Choroid plexus epithelial cell (primary cell): ENCODE results near the gene LPCAT3.

Source experiments
- DNase-seq: peaks from one replicate; pipeline ENCODE4 v3.0.0-alpha.2; 2010; ENCODE audit warnings: low read depth
- H3K4me3 ChIP-seq: 2 replicates; pipeline ENCODE4 v1.5.1; 2011; ENCODE audit warnings: low read depth, mild to moderate bottlenecking, control low read depth, low read length, moderate library complexity
- CTCF ChIP-seq: conservative IDR thresholded peaks from 2 replicates; pipeline ENCODE4 v1.5.1; 2011; ENCODE audit warnings: low read depth, mild to moderate bottlenecking, control low read depth, inconsistent platforms, low read length, moderate library complexity

LPCAT3 gene

GRCh38 chr12:6942331-6942665 is 76.0 kb downstream of the LPCAT3 start:
- no peak for TF ChIP-seq CTCF
- no peak overlapping the region for H3K4me3 ChIP-seq
- no peak for DNase-seq

DNA sequence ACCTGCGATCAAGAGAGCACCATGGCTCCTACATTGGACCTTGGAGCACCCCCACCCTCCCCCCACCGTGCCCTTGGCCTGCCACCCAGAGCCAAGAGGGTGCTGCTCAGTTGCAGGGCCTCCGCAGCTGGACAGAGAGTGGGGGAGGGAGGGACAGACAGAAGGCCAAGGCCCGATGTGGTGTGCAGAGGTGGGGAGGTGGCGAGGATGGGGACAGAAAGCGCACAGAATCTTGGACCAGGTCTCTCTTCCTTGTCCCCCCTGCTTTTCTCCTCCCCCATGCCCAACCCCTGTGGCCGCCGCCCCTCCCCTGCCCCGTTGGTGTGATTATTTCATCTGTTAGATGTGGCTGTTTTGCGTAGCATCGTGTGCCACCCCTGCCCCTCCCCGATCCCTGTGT is 76.5 kb downstream of the LPCAT3 start:
- DNase-seq = no peak
- no peak for TF ChIP-seq CTCF
- H3K4me3 ChIP-seq = no peak overlapping the region

DNA sequence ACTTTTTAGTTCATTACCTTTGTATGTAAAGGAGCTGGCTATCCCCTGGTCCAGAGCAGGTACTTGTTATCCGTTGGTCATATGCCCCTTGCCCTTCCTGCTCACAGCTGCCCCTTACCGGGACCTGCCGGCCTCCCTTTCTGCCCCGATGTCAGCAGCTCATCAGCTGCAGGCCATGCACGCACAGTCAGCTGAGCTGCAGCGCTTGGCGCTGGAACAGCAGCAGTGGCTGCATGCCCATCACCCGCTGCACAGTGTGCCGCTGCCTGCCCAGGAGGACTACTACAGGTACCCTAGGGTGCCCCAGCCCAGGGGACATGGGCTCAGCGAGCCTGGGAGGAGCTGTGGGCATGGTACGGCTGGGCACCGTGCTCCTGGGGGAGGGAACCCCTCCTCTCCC is 77.0 kb downstream of the LPCAT3 start:
- no peak for DNase-seq
- H3K4me3 ChIP-seq = no peak overlapping the region
- no peak for TF ChIP-seq CTCF

DNA sequence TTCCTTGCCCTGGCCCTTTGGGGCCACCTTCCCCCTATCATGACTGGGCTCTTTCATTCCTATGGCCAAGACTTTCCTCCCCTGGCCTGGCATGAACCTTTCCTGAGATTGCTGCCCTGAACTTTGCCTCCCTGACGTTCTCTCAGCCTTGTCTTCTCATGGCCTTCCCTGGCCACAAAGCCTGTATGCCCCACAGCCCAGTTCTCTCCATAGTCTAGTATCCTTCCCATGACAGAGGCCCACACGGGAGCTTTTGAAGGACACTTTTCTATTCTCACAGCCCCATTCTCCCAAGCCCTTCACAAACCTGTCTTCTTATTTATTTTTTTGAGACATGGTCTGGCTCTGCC is 79.1 kb downstream of the LPCAT3 start:
- no peak overlapping the region for H3K4me3 ChIP-seq
- no peak for DNase-seq

GRCh38 chr12:6938353-6939190 is 79.7 kb downstream of the LPCAT3 start:
- no peak for DNase-seq
- H3K4me3 ChIP-seq = peak overlapping the region; percentile 74

More for the DNA sequence above, 79.1 kb downstream of the LPCAT3 start:
- TF ChIP-seq CTCF = no peak

DNA sequence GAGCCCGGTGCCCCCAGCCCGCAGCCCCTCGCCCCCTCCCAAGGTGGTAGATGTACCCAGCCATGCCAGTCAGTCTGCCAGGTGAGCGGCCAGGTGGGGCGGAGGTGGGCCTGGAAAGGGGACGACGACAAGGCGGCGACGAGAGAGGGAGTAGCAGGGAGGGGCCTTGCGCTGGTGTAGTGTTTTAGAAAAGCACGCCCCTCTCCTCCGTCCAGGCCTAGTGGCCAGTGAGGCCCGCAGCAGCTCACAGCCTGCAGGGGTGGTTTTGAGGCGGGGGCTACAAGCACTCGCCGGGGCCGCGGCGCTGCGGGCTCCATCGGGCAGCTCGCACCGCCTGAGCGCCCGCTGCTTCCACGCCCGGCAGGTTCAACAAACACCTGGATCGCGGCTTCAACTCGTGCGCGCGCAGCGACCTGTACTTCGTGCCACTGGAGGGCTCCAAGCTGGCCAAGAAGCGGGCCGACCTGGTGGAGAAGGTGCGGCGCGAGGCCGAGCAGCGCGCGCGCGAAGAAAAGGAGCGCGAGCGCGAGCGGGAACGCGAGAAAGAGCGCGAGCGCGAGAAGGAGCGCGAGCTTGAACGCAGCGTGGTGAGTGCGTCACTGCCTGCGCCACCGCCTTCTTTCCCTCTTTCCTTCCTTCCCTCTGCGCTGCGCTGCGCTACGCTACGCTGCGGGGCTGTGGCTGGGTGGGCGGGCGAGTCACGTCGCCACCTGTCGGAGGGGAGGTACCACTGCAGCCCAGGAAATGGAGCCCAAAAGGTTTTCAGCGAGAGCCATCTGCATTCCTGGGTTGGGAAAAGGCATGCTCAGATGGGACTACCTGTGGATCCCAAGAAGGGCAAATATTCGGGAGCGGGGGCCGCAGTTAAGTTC is 80.6 kb downstream of the LPCAT3 start:
- peak; percentile 91 for TF ChIP-seq CTCF
- H3K4me3 ChIP-seq = peak overlapping the region; percentile 74
- peak; percentile 96 for DNase-seq

More at GRCh38 chr12:6938353-6939190, 79.7 kb downstream of the LPCAT3 start:
- TF ChIP-seq CTCF = no peak
